Measurements from ENCODE around the gene PGAP1. TPM values are rescaled to one million over a fixed set of nuclear protein-coding genes. Genes with fewer than 3 reads are reported as not detected.

PGAP1 gene
- total and polyA plus RNA-seq, 7 donors: 0.57 to 5.2 (median 2.2) TPM

DNA sequence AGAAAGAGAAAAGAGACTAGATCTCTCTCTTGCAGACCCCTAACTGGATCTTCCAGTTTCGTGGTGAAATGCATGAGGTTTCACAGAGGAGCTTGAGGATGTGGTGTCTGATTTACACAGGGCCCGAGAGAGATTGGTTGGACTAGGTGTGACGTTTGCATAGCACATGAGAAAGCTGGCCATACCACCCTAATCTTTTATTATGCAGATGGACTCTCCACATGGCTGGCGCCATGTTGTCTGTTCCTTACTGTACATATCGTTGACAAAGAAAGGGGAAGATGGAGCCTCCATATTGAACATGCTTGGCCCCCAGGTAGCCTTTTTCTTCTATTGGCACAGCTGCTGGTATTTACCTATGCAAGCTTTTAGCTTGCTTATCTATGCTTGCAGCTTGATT is 27.5 kb upstream of the PGAP1 start:
- Histone ChIP-seq H3K4me3 (no peak overlapping the region), H3K36me3 (ENCODE audit: insufficient read depth in 1 of 2, low read depth in 1 of 2) (no peaks in the 10 kb centered on the region), H3K27me3 (ENCODE audit: insufficient read depth in 3 of 3, low read length in 2 of 3) (no peaks in the 10 kb centered on the region), H3K4me1 (no peaks in the 10 kb centered on the region), H3K27ac (no peak overlapping the region), H3K9me3 (no peaks in the 10 kb centered on the region)
- WGBS, 3 donors: 84 to 91% (median 90%) methylated on average over 5 of the region's 5 CpGs
- DNase-seq: no peak
- ATAC-seq: no peak
- intact Hi-C loops (cut with DNase I): no loop called here
- no peak for TF ChIP-seq CTCF (IDR thresholded peaks at IDR 0.05)

DNA sequence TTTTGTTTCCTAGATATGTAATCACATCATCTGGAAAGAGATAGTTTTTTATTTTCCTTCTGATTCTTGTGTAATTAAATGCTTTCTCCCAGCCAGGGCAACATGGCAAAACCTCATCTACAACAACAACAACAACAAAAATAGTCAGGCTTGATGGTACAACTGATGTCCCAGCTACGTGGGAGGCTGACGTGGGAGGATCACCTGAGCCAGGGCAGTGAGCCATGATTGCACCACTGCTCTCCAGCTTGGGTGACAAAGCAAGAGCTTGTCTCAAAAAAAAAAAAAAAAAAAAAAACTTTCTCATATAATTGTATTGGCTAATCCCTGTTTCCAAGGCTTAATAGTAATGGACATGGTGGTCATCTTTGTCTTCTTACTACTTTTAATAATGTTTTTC is 26.4 kb upstream of the PGAP1 start:
- no peak for TF ChIP-seq CTCF (IDR thresholded peaks at IDR 0.05)
- no peaks in the 10 kb centered on the region for H3K9me3 ChIP-seq
- no peak overlapping the region for H3K27ac ChIP-seq
- no peak for ATAC-seq
- no peaks in the 10 kb centered on the region for H3K4me1 ChIP-seq
- 71 to 82% (median 74%) methylated on average over 2 of the region's 2 CpGs for WGBS, 3 donors
- H3K4me3 ChIP-seq: no peak overlapping the region
- H3K36me3 ChIP-seq (ENCODE audit: insufficient read depth in 1 of 2, low read depth in 1 of 2): no peaks in the 10 kb centered on the region
- no peaks in the 10 kb centered on the region for H3K27me3 ChIP-seq (ENCODE audit: insufficient read depth in 3 of 3, low read length in 2 of 3)
- DNase-seq: no peak
- intact Hi-C loops (cut with DNase I): no loop called here

DNA sequence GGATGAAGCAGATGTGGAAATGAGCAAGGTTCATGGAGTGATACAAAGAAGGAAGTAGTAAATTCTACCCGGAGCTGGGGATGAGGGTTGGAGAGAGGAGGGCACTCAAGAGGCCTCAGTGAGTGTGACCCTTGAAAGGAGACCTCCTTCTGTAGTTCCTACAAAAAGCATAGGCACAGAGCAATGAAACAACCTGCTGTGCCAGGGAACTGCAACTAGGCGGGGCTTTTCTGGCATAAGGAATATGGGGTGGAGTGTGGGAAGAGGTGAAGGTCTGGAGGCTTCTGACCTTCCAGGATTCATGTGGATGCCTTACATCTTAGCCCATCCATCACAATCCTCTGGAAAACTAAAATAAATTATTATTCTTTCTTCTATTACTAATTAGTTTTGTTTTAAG is 25.5 kb upstream of the PGAP1 start:
- 57 to 81% (median 60%) methylated on average over 2 of the region's 2 CpGs for WGBS, 3 donors
- intact Hi-C loops (cut with DNase I): no loop called here
- Histone ChIP-seq H3K27ac (no peak overlapping the region), H3K27me3 (ENCODE audit: insufficient read depth in 3 of 3, low read length in 2 of 3) (no peaks in the 10 kb centered on the region), H3K4me3 (no peak overlapping the region), H3K4me1 (no peaks in the 10 kb centered on the region), H3K36me3 (ENCODE audit: insufficient read depth in 1 of 2, low read depth in 1 of 2) (no peaks in the 10 kb centered on the region), H3K9me3 (no peaks in the 10 kb centered on the region)
- no peak for TF ChIP-seq CTCF (IDR thresholded peaks at IDR 0.05)
- DNase-seq (no peak), ATAC-seq (no peak)

DNA sequence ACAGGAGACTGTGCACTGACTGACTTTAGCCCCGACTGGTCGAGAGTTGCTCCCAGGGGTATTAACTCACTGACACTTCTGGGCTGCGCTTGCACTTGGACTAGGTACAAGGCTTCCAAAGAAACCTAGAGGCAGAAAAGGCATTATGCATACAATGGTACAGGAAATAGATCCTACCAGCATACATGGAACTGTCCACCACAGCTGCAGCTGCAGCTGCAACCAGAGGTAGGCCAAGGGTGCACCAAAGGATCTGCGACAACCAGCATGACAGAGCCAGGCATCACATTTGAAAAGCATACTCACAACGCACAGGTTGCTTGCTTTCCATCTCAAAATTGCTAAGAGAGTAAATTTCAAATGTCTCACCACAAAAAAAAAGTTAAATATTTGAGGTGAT is 22.6 kb upstream of the PGAP1 start:
- no peak for TF ChIP-seq CTCF (IDR thresholded peaks at IDR 0.05)
- no peaks in the 10 kb centered on the region for H3K4me1 ChIP-seq
- DNase-seq (no peak), ATAC-seq (no peak)
- no peak overlapping the region for H3K27ac ChIP-seq
- no peaks in the 10 kb centered on the region for H3K36me3 ChIP-seq (ENCODE audit: insufficient read depth in 1 of 2, low read depth in 1 of 2)
- H3K27me3 ChIP-seq (ENCODE audit: insufficient read depth in 3 of 3, low read length in 2 of 3): no peaks in the 10 kb centered on the region
- H3K4me3 ChIP-seq: no peak overlapping the region
- intact Hi-C loops (cut with DNase I): no loop called here
- H3K9me3 ChIP-seq: no peaks in the 10 kb centered on the region
- 50 to 53% (median 51%) methylated on average over 5 of the region's 5 CpGs for WGBS, 3 donors

DNA sequence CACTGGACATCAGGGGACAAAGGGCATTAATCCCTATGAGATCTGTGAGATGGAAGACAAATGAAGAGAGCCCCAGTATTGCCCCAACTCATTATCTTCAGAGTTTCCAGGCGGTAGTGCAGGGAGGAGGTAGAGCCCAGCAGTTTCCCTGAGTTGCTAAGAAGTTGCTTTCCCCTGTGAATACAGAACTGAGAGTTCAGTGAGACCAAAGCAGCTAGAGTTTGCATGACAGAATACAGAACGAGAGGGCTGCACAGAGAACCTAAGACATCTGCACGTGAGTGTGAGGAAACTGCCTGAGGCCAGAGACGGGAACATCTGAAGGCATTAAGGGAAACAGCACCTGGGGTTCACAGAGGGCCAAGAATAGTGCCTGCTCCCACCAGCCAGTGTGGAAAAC is 18.1 kb upstream of the PGAP1 start:
- no peak overlapping the region for H3K27ac ChIP-seq
- no peak for TF ChIP-seq CTCF (IDR thresholded peaks at IDR 0.05)
- H3K9me3 ChIP-seq: no peaks in the 10 kb centered on the region
- DNase-seq (no peak), ATAC-seq (no peak)
- WGBS, 3 donors: 57 to 62% (median 61%) methylated on average over 4 of the region's 4 CpGs
- H3K4me1 ChIP-seq: peaks cover 8% of the 10 kb centered on the region
- no peaks in the 10 kb centered on the region for H3K36me3 ChIP-seq (ENCODE audit: insufficient read depth in 1 of 2, low read depth in 1 of 2)
- intact Hi-C loops (cut with DNase I): no loop called here
- no peaks in the 10 kb centered on the region for H3K27me3 ChIP-seq (ENCODE audit: insufficient read depth in 3 of 3, low read length in 2 of 3)
- no peak overlapping the region for H3K4me3 ChIP-seq

Measured in psoas muscle (tissue), 8 donors.